GM03348 (cell line): ENCODE data around the gene DMP1.
"Not testable (repeated sequence)": the region's sequence is repeated elsewhere in the genome, so short reads cannot be mapped to it uniquely, and the experiment has no call there.

Experiments used
- DNase-seq: peaks from one replicate; pipeline ENCODE4 v3.0.0; 2012; ENCODE audit warnings: low spot score

DMP1 gene

GRCh38 chr4:87688316-87688715 is 38.2 kb downstream of the DMP1 start:
- DNase-seq, result no peak

DNA sequence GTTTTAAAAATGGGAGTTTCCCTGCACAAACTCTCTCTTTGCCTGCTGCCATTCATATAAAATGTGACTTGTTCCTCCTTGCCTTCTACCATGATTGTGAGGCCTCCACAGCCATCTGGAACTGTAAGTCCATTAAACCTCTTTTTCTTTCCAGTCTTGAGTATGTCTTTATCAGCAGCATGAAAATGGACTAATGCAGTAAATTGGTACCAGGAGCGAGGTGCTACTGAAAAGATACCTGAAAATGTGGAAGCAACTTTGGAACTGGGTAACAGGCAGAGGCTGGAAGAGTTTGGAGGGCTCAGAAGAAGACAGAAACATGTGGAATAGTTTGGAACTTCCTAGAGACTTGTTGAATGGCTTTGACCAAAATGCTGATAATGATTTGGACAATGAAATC is 40.9 kb downstream of the DMP1 start:
- not testable (repeated sequence) for DNase-seq

- not testable (repeated sequence) for DNase-seq
Measured at GRCh38 chr4:87692060-87692459, 42.0 kb downstream of the DMP1 start.

GRCh38 chr4:87697272-87697671 is 47.2 kb downstream of the DMP1 start:
- DNase-seq, result no peak

DNA sequence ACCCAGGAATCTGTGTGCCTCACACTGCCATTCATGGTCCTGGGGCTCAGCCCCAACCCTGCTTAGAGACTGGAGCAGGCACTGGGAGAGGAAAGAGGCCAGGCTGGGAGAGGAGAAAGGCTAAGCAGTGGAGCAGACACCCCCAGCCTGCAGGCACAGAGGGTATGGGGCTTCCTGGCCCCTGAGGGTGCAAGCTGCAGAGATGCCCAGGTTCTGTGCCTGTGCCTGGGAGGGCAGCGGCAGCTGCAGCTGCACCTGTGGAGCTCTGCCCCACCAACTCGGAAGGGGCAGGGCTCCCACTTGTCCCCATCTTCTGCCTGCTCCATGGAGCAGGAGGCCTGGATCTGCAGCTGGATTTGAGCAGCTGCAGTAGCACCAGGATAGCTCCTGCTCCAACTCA is 47.9 kb downstream of the DMP1 start:
- no peak for DNase-seq

DNA sequence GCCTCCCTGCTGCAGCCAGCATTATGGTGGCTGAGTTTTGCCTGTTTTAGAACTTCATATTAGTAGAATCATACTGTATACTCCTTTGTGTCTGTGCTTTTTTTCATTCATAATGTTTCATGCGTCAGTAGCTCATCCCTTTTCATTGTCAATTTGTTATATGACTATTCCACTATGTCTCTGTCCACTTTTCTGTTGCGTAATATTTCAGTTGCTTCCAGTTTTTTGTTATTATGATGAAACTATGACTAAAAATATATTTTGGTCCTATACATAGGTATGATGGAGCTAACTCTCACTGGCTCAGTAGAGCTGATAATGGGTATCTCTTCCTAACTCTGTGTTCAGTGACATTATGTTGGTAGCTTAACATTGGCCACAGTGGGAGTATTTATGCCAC is 48.3 kb downstream of the DMP1 start:
- no peak for DNase-seq

- no peak for DNase-seq
Measured at GRCh38 chr4:87704001-87704400, 53.9 kb downstream of the DMP1 start.

DNA sequence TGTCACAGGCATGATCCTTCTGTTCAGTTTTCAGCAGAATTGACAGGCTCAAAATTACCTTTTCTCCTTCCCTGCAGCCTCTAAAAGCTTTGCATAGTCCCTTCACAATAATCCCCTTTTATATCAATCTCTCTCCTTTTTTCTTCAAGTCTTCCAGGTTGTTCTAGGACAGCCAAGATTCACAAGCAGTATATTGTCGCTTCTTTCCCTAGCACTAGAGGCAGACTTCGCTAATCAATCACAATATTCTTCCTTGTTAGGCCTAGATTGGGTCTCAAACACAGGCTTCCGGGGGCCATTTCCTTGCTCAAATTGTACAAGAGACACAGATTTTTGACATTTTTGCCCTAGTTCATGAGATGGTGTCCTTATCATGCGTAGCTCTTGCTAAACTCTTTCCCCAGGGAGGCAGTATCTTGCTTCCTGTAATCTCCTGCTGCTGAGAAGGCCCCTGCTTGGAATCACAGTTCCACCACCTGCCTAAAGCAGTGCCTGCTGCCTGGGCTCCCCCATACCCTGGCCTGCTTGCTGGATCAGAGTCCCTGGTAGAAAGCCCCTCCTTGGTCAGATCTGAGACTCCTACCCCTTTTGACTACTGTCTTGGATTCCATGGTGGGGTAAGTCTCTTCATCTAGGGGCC is 57.3 kb downstream of the DMP1 start:
- DNase-seq, result no peak
